Hematopoietic multipotent progenitor cell treated with erythropoietin and hydrocortisone succinate and interleukin-3 and kit ligand, for 15 days (in vitro differentiated cells): ENCODE data around the gene RS1.

Experiments used
- DNase-seq: peaks from one replicate; pipeline ENCODE4 v3.0.0-alpha.2; 2015; ENCODE audit warnings: low spot score

RS1 gene

DNA sequence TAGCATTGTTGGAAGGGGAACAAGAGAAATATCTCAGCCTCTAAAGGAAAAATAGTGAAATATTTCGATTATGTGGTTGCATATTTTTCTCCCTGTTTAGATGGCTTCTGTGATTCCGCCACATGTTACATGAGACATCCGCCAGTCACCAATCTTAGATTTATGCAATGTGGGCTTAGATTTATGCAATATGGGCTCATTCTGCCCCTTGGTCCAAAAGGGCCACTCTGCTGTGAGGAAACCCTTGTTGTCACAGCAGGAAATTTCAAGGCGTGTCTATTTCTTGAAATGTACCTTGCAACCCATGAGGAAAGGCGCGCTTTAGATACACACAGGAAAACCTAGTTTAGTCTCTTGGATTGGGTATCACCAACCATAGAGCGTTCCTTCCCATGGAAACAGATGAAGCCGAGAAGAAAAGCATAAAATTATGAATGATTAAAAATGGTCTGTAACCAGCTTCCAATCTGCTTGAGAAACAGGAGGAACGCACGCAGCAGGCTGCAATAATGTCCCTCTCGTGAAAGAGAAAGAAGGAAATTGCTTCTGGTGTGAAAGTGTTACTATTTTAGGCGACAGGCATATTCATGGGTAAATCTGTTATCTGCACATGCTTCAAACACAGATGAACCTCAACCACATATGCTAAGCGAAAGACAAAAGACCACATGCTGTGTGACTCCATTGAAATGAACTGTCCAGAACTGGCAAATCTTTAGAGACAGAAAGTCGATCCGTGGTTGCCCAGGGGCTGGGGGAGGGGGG lies 3.7 kb downstream of the RS1 start:
- DNase-seq: no peak

DNA sequence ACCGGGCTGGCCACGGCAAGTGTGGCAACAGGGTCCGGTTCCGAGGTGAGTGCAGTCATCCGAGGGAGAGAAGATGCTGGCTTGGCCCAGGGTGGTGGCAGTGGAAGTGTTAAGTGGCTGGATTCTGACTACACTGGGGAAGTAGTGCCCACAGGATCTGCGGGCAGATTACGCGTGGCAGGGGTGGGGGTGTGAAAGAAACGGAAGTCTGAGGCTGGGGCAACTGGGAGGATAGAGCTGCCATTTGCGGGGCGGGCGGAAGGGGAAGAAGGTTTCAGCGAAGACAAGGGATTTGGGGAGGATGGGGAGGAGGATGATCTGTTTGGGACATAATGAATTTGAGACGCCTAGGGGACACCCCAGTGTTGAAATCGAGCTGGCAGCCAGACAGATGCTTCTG lies 5.3 kb downstream of the RS1 start:
- DNase-seq: no peak

GRCh38 chrX:18664947-18665346 lies 7.0 kb downstream of the RS1 start:
- DNase-seq: no peak

DNA sequence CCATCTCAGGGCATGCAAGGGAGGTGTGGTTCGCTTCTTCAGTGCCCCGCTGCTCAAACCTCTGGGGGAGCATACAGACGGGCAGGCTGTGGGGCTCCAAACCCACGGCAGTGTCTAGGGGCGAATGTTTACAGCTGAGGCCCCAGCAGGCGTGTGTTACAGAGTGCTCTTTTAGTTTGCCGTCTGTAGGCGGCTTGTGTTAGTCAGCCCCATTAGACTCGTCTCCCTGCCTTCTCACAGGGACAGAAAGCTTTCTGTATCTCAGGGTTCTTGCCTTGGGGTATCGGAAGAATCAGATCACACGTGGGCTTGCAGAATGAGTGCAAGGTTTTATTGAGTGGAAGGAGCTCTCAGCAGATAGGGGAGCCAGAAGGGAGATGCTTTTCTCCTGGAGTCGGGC lies 10.6 kb downstream of the RS1 start:
- no peak for DNase-seq

DNA sequence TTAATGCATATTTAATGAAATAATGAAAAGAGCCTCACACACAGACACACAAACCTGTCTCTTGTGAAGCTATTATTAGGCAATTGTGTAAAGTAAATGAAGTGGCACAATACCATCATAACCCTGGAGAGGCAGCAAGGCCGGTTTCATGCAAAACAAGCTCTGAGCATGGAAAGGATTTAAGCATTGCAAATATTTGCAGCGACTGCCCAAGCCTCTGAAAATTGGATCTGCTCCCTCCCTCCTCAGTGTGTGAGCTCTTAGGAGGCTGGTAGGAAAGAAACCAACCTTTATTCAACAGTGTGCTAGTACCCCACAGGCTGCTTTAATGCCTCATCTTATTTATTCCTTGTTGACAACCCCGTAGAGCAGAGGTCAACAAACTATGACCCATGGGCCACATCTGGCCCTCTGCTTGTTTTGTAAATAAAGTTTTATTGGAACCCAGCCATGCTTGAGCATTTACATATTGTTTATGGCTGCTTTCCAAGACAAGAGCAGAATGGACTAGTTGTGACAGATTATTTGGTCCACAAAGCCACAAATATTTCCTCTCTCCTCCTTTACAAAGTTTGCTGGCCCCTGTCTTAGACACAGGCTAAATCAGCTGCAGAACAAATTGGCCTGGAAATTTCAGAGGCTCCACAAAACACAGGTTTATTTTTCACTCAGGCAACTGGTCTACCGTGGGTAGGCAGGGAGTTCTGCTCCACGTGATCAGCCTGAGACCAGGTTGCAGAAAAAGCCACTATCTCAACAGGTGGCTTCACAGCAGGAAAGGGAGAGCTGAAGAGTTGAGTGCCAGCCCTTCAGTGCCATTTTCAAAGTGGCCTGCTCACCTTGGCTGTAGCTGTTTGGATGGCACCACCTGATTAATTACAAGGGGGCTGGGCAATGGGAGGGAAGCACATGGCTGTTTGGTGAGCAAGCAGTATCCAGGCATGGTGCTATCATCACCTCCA lies 16.8 kb downstream of the RS1 start:
- no peak for DNase-seq

GRCh38 chrX:18652636-18653035 lies 19.3 kb downstream of the RS1 start:
- no peak for DNase-seq

DNA sequence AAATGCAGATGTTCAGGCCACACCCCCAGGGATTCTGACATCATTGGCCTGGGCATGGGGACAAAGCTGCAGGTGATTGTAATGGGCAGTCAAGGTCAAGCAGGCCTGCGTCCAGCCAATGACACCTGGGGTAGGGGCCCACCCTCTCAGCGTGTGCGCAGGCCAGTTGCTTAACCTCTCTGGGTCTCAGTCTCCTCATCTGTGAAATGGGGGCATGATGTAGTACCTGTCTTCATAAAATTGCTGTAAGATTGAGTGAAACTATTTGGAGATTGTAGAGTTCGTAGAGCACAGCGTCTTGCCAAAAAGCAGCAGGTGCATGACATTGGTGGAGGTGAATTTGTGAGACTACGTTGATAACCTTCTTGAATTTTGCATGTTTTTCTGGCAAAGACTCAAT lies 21.2 kb downstream of the RS1 start:
- DNase-seq: no peak

DNA sequence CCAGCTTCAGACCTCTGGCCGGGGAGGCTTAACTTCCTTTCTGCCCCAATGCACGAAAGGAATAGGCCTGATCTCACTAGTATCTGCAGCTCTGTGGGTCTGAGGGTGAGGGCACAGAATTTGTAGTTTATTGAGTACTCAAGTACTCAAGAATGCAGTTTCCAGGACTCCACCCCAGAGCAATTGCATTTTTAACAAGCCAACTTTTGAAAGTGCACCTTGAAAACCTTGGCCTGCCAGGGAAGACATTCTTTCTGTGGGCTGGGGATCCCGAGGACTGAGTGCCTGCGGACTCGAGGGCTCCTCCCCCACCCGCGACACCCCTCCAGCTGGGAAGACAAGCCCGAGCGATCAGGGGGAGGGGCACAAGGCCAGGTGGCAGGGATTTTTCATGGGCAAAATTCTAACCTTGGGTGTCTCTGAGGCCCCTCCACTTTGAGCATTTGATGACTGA lies 22.4 kb downstream of the RS1 start:
- DNase-seq: no peak

- DNase-seq: no peak
These were observed 24.3 kb downstream of the RS1 start for GRCh38 chrX:18647621-18648020.

DNA sequence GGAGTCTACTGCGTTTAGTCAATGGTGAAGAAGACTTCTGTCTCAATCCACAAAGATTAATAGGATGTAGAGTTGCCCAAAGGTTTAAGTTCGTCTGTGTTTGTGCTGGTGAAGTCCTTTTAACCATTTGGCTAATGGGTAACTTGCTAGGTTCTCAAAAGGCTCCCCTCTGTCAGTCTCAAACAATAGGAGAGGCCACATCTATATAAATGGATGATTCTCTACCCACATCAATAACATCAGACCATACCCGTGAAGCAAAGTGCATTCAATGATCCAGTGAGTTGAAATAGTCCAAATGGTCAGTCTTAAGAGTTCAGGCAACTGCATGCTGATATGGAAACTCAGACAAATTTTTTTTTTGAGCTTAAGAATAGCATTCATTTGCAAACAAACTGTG lies 28.1 kb downstream of the RS1 start:
- no peak for DNase-seq

- DNase-seq: no peak
These were observed 28.7 kb downstream of the RS1 start for GRCh38 chrX:18643243-18643642.

GRCh38 chrX:18640686-18641085 lies 31.2 kb downstream of the RS1 start:
- no peak for DNase-seq

GRCh38 chrX:18639280-18639679 lies 32.6 kb downstream of the RS1 start:
- DNase-seq: no peak

- no peak for DNase-seq
These were observed 33.5 kb downstream of the RS1 start for GRCh38 chrX:18638398-18638797.

DNA sequence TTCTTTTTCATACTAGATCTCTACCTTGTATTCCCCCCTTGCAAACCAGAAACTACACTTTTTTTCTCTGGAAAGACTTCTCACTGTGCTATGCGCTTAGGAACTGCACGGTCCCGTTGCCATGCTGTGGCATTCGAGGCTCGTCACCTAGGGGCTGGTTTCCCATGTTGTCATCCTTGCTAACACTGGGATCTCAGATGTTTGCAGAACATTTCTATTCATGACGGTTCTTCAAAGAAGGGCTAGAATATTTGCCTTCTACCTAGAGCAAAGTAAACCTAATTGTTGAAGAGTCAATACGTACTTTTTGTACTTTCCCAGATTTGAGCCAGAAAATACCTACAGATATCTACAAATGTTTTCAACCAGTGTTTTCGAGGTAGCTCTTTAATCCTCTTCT lies 41.0 kb downstream of the RS1 start:
- DNase-seq: no peak

GRCh38 chrX:18624599-18624998 lies 47.3 kb downstream of the RS1 start:
- no peak for DNase-seq

- DNase-seq: no peak
These were observed 51.6 kb downstream of the RS1 start for GRCh38 chrX:18620349-18620748.

- DNase-seq: no peak
These were observed 52.6 kb downstream of the RS1 start for GRCh38 chrX:18619288-18619687.

DNA sequence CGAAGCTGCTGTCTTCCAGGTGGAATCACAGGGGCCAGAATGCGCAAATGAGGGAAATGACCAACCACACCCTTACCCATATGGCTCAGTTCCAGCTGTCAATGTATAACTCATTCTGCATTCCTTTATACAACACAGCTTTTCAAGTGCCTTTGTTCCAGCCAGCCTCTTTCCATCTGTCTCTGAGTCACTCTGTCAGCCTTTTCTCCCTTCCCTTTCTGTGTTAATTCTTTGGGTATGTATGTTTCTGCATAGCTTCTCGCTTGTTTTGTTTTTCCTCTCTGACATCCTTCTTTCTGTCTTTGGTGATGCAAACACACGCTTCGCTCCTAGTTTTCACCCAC lies 54.5 kb downstream of the RS1 start:
- DNase-seq: no peak

- no peak for DNase-seq
These were observed 55.1 kb downstream of the RS1 start for GRCh38 chrX:18616688-18617406.

- no peak for DNase-seq
These were observed 57.8 kb downstream of the RS1 start for GRCh38 chrX:18613930-18614639.

DNA sequence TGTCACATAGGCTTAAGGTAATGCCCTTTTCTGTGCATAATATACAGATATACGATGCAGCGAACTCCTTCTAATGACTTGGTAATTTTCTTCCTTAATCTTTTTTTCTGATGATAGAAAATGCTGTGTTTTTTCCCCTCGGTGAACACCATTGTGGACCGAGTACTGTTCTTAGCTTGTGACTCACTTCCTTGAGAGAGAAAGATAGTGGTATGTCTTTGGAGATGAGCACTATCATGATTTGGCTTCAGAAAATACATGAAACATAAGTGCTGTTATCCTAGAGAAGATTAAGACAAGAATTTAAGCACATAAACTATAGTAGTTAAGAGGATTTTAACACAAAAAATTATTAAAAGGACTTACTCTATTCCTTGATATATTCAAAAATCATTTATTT lies 63.9 kb downstream of the RS1 start:
- no peak for DNase-seq
